Colonic mucosa (tissue), 4 donors: ENCODE results near the gene PAFAH2. TPM values are rescaled to one million over a fixed set of nuclear protein-coding genes. Genes with fewer than 3 reads are reported as not detected.

Experiments
- DNase-seq: peaks from one replicate; pipeline ENCODE4 v3.0.0-alpha.2; 2020
- H3K27ac ChIP-seq: fragments of 200-600 bp; one replicate; pipeline ENCODE4 v1.8.0; 2021
- H3K27me3 ChIP-seq: fragments of 200-600 bp; one replicate; pipeline ENCODE4 v1.8.0; 2021
- H3K36me3 ChIP-seq: fragments of 200-600 bp; one replicate; pipeline ENCODE4 v1.8.0; 2021
- H3K4me1 ChIP-seq: fragments of 200-600 bp; one replicate; pipeline ENCODE4 v1.8.0; 2021; ENCODE audit warnings: mild to moderate bottlenecking
- H3K4me3 ChIP-seq: fragments of 200-600 bp; one replicate; pipeline ENCODE4 v1.8.0; 2021
- H3K9ac ChIP-seq, 2 donors: one replicate each; pipeline ENCODE4 v1.7.0; 2013; ENCODE audit warnings: control low read depth in 2 of 2, low read depth in 2 of 2, low read length in 2 of 2
- H3K9me3 ChIP-seq: fragments of 200-600 bp; one replicate; pipeline ENCODE4 v1.8.0; 2021
- CTCF ChIP-seq: fragments of 200-600 bp; IDR thresholded peaks from one replicate; pipeline ENCODE4 v1.8.0; 2022; ENCODE audit warnings: antibody characterized with exemption, mild to moderate bottlenecking
- intact Hi-C: fragments of 100-400 bp; cut with DNase I; formaldehyde crosslinking; loops from one replicate; pipeline ENCODE4 v1.14.1; 2022
- total RNA-seq, 2 donors: library from RNA; stranded (reverse); fragmentation: NEBNext Ultra II Directional in 1 of 2; extraction: Animal tissue kit (Norgen Biotek cat#: 25700) in 1 of 2; gene quantifications; one replicate each; pipeline ENCODE4 v1.2.1, GENCODE V29; 2021
- donor health status: healthy.
- donor health status: DM: no; HTN: no; CAD: no.
- donor health status: DM: no; HTN: no; CAD: no.

Gene PAFAH2
- total RNA-seq, 2 donors from 2014 or later, result 34.8 to 40.8 TPM

DNA sequence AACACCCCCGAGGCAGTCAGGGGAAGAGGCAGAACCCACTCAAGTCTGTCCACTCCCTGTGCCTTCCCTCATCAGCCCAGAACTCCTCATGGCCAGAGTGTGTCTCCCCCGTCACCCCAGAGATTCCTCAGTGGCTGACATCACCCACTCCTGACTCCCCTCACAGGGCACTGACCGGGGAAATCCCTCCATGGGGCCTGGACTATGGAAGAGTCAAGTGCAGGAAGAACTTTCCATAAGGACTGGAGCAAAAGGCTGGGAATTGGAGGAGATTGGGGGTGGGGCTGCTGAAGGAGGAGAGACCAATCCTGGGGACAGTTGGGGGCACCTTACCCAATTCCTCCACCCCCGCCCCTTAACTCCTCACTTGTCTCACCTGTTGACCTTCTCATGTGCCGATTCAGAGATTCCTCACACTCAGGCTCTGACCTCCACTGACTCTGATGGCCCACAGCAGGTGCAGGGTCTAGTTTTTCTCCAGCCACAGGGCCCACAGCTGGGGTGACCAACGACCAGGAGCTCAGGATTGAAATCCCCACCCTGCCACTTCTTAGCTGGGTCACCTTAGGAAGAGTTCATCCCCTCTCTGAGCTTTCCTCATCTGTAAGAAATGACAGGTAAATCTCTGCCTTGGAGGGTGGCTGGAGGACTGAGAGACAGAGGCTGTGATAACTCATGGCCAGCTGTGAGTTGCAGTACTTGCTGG, 23.2 kb upstream of the PAFAH2 start:
- intact Hi-C loops, result no loop called here
- no peaks in the 10 kb centered on the region for H3K4me1 ChIP-seq
- H3K9ac ChIP-seq, result no peak overlapping the region
- H3K4me3 ChIP-seq, result no peak overlapping the region
- H3K9me3 ChIP-seq, result no peaks in the 10 kb centered on the region
- H3K27me3 ChIP-seq, result no peaks in the 10 kb centered on the region
- H3K36me3 ChIP-seq, result no peaks in the 10 kb centered on the region
- DNase-seq, result no peak
- no peak for TF ChIP-seq CTCF
- H3K27ac ChIP-seq, result no peak overlapping the region

DNA sequence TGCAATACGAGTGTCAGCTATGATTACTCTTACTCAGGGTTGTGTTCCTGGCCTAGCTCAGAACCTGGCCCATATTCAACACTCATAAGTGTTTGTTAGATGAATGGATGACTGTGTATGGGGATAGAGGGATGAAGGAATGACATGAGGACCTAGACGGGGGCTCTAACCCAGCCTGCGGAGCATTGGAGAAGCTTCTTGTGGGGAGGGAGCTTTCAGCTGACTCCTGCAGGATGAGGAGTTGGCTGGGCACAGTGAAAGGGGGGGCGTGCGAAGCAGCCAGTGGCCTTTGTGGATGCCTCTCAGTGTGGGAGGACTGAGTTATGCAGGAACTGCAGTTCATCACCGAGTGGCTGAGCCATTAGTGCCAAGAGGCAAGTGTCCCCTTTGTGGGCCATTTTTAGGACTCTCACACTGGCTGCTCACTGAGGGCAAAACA, 22.5 kb upstream of the PAFAH2 start:
- H3K36me3 ChIP-seq, result no peaks in the 10 kb centered on the region
- H3K27ac ChIP-seq, result no peak overlapping the region
- no peaks in the 10 kb centered on the region for H3K4me1 ChIP-seq
- intact Hi-C loops, result no loop called here
- no peak overlapping the region for H3K9ac ChIP-seq
- no peaks in the 10 kb centered on the region for H3K9me3 ChIP-seq
- no peaks in the 10 kb centered on the region for H3K27me3 ChIP-seq
- no peak for DNase-seq
- no peak overlapping the region for H3K4me3 ChIP-seq
- TF ChIP-seq CTCF, result no peak

GRCh38 chr1:26019641-26020315, 21.9 kb upstream of the PAFAH2 start:
- H3K9ac ChIP-seq, result no peak overlapping the region
- H3K4me1 ChIP-seq, result no peaks in the 10 kb centered on the region
- H3K27ac ChIP-seq, result no peak overlapping the region
- no peaks in the 10 kb centered on the region for H3K27me3 ChIP-seq
- no peaks in the 10 kb centered on the region for H3K9me3 ChIP-seq
- intact Hi-C loops, result no loop called here
- no peak overlapping the region for H3K4me3 ChIP-seq
- no peak for DNase-seq
- H3K36me3 ChIP-seq, result no peaks in the 10 kb centered on the region
- TF ChIP-seq CTCF, result no peak

- no peak overlapping the region for H3K9ac ChIP-seq
- intact Hi-C loops, result no loop called here
- TF ChIP-seq CTCF, result no peak
- H3K36me3 ChIP-seq, result no peaks in the 10 kb centered on the region
- H3K4me3 ChIP-seq, result no peak overlapping the region
- H3K27ac ChIP-seq, result no peak overlapping the region
- H3K9me3 ChIP-seq, result no peaks in the 10 kb centered on the region
- no peak for DNase-seq
- H3K27me3 ChIP-seq, result no peaks in the 10 kb centered on the region
- H3K4me1 ChIP-seq, result no peaks in the 10 kb centered on the region
Observed at GRCh38 chr1:26017606-26018005, 19.7 kb upstream of the PAFAH2 start.

DNA sequence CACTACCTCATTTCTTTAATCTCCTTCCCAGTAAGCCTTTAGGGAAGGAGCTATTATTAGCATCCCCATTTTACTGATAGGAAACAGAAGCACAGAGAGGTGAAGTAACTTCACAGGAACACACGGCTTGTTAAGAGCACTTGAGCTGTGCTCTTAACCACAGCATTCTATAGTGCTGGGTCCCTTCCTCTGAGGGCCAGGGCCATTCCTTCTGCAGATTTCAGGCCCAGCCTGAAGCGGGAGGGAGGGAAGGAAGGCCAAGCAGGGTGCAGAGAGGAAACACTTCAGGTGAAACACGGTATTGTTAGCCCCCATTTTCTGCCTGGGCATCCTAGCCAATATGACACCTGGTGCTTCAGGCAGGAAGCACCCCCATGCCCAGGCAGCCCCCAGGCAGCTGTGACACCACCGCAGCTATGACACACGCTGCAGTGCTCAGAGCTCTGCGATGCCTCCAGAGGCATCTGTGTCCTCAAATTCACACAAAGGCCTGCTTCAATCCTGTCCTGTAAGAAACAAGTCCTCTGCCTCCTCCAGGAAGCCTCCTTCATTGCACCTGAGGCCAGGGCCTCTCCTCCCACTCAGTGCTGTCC, 19.2 kb upstream of the PAFAH2 start:
- no peak for DNase-seq
- Histone ChIP-seq H3K27ac (no peak overlapping the region), H3K4me1 (no peaks in the 10 kb centered on the region), H3K36me3 (no peaks in the 10 kb centered on the region), H3K9me3 (no peaks in the 10 kb centered on the region), H3K4me3 (no peak overlapping the region), H3K9ac (no peak overlapping the region), H3K27me3 (no peaks in the 10 kb centered on the region)
- no peak for TF ChIP-seq CTCF
- intact Hi-C loops, result no loop called here
